Fibroblast of skin of back (primary cell): Measurements from ENCODE around the gene ZP1.

Experiments used
- DNase-seq: peaks from one replicate; pipeline ENCODE4 v3.0.0-alpha.2; 2013

Gene ZP1

DNA sequence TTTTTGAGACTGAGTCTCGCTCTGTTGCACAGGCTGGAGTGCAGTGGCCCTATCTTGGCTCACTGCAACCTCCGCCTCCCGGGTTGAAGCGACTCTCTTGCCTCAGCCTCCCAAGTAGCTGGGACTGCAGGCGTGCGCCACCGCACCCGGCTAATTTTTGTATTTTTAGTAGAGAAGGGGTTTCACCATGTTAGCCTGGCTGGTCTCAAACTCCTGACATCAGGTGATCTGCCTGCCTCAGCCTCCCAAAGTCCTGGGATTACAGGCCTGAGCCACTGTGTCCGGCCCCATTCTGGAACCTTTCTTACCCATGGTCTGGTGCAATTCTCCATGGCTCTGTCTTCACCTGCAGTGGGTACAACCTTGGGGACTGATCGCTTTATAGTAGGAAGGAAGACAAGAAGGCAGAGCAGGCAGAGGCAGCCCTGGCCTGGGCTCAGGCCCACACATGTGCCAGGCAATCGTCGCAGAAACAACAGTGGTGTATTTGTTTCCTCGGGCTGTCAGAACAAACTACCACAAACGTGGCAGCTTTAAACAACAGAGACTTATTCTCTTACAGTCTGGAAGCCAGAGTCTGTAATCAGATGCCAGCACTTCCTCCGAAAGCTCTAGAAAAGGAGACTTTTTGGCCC lies 7.6 kb upstream of the ZP1 start:
- no peak for DNase-seq

DNA sequence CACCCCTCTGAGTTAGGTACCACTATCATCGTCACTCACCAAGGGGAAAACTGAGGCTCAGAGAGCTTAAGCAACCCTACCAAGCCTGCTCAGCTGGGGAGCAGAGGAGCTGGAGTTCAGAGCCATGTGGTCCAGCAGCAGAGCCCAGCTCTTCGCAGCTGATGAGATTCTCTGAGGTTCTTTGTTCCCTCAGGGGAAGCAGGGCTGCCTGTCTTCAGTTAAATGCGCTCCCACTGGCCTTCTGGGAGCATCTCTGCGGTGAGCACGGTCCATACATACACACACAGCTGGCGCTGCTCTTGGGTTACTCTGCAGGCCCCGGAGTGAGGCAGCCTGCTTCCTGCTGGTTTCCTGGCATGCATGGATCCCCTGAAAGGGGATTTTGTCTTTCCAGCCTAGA lies 6.4 kb upstream of the ZP1 start:
- peak; percentile 11 for DNase-seq

DNA sequence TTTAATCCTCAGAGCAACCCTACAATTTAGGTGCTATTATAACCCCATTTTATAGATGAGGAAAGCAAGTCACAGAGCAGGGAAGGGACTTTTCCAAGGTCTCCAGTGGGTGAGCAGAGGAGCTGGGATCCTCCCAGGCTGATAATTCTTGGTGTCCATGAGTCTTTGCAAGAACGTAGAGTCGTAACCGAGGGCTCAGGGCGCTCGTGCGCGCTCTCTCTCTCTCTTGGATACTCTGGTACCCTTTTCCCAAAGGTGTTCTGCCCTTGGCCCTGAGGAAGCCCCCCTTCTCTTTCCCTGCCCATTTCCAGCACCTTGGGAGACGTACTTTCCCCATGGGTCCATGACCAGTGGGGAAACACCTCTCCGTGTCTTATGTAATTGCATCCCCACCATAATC lies 5.2 kb upstream of the ZP1 start:
- no peak for DNase-seq

DNA sequence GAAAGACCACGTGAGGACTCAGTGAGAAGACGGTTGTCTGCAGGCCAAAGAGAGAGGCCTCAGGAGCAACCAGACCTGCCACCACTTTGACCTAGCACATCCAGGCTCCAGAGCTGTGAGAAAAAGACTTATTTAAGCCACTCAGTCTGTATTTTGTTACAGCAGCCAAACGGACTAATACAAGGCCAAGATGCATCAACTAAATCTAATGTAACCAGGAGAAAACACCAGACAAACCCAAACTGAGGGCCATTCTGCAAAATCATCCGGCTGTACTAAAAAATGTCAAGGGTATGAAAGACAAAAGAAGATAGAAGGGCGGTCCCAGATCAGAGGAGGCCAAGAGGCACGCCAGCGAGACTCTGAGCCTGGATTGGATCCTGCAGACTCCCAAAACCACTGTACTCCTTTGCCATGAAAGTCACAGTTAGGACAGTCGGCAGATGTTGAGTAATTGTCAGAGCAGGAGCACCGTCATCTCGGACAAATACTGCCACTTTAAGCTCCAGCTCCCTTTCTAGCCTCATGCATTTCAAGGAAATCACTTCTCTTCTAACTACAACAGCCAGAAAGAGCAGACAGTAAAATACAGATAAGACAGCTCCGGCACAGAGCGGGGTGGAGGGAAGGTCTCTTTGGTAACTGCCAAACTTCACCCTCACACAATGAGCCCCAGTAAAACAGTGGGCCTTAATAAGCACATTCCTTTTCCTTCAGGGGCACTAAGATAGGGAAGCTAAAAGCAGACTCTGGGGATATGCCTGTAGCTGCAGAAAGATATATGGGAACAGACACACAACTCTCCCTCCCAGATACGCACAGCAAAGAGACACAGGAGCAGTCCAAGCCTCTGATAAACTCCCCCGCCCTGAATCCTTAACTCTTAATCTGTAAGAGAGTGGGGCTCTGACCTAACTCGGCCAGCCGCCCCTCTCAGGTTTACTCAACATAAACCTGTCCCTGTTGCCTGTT lies 3.5 kb upstream of the ZP1 start:
- no peak for DNase-seq

DNA sequence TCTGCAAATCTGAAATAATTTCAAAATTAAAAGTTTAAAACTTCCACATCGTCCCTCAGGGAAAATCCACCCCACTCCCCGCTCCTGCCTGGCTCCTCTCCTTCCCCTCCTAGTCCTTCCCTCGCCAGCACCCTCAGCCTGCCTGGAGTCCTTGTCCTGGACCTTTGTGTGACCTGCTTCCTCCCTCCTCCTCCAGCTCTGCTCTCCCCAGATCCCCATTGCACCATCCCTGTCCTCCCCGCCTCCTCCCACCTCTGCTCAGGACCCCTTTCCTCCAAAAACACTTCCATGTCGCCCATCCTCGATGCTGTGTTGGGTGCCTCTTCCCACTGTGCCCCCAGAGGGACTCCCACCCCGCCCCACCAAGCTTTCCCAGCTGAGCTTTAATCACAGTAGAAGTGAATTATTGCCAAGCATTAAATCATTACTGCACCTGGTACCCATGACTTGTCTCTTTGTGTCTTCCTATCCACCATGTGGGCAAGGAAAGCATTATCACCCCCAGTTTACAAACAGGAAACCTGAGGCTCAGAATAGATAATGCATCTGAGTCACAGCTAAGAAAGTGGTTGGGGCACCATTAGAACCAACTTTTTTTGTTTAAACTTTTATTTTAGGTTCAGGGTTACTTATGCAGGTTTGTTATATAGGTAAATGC lies 2.4 kb upstream of the ZP1 start:
- no peak for DNase-seq

DNA sequence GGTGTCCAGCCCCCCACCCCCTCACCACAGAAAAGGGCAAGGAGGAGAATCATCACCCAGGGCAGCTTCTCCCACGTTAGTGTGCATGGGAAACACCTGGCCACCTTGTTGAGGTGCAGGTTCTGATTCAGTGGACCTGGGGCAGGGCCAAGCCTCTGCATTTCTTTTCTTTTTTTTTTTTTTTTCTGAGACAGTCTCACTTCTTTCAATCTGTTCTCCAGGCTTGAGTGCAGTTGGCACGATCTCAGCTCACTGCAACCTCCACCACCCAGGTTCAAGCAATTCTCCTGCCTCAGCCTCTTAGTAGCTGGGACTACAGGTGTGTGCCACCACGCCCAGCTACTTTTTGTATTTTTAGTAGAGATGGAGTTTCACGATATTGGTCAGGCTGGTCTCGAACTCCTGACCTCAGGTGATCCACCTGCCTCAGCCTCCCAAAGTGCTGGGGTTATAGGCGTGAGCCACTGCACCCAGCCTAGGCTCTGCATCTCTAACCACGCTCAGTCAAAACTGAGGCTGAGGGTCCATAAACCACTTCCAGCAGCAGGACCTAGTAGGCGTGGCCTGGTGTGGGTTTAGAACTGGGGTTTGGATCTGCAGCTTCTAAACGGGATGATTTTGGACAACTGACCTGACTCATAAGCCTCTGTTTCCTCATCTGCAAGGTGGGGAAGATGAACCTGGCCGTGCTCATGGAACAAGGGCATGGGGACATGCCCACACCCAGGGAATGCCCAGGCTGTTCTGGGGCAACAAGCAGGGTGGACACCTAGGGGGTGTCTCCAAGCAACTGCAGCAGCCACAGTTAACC lies 734 bp downstream of the ZP1 start:
- no peak for DNase-seq

DNA sequence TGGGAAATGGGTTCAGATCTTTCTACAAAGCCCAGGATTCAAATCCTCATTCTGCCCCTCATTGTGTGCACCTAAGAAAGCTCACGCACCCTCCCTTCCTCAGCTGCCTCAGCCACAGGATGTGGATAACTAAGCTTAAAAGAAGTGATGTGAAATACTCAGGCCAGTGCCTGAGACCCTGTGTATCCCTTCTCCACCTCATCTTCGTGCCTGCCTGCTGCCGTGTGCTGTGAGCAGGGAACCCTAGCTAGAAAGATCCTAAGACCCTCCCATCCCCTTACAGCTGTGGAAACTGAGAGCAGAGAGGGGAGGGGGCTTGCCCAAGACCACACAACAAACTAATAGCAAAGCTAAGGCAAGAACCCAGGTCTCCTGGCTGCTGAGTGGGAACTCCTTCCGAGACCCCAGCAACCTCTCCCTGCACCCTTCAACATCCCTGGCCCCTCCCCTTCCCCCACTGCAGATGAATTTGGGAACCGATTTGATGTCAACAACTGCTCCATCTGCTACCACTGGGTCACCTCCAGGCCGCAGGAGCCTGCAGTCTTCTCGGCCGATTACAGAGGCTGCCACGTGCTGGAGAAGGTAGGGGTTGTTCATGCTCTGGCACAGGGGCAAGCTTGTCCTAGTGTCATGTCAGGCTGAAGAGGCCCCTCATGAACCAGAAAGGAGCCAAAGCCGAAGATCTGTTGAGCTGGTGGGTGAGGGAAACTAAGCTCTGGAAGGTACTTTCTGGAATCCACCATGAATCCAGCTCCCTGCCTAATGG lies 1.5 kb downstream of the ZP1 start:
- DNase-seq, result no peak

DNA sequence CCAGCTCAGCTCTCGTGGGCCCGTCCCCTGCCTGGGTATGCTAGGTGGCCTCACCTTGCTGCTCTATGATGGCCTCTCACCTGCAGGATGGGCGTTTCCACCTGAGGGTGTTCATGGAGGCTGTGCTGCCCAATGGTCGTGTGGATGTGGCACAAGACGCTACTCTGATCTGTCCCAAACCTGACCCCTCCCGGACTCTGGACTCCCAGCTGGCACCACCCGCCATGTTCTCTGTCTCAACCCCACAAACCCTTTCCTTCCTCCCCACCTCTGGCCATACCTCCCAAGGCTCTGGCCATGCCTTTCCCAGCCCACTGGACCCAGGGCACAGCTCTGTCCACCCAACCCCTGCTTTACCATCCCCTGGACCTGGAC lies 2.1 kb downstream of the ZP1 start:
- no peak for DNase-seq

DNA sequence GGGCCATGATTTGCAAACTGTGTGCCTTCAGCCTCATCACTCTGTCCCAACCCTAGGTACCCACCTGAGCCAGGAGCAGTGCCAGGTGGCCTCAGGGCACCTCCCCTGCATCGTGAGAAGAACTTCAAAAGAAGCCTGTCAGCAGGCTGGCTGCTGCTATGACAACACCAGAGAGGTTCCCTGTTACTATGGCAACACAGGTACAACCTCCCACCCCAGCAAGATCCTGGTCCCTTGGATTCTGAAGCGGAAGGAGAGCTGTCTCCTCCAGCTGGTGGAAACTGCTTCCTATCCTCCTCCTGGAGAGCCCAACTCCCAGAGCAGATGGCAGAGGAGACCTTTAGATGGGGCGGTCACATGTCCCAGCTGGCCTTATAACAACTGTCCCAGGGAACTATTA lies 2.9 kb downstream of the ZP1 start:
- DNase-seq, result no peak

DNA sequence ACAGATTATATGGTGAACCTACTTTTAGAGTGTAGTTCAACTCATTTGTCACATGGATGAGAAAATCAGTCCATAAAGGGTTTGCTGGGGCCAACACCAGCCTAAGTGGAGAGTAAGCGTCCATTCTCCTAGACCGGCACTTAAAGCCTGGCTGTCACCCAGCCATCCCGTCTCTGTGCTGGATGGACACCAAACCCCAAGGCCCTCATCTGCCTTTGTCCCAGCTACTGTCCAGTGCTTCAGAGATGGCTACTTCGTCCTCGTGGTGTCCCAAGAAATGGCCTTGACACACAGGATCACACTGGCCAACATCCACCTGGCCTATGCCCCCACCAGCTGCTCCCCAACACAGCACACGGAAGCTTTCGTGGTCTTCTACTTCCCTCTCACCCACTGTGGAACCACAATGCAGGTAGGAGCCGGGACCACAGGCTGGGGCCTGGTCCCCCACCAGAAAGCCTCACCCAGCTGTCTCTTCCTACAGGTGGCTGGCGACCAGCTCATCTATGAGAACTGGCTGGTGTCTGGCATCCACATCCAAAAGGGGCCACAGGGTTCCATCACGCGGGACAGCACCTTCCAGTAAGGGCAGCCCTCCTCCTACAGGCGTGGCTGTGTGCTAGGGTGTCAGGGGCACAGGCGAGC lies 3.5 kb downstream of the ZP1 start:
- DNase-seq, result no peak

DNA sequence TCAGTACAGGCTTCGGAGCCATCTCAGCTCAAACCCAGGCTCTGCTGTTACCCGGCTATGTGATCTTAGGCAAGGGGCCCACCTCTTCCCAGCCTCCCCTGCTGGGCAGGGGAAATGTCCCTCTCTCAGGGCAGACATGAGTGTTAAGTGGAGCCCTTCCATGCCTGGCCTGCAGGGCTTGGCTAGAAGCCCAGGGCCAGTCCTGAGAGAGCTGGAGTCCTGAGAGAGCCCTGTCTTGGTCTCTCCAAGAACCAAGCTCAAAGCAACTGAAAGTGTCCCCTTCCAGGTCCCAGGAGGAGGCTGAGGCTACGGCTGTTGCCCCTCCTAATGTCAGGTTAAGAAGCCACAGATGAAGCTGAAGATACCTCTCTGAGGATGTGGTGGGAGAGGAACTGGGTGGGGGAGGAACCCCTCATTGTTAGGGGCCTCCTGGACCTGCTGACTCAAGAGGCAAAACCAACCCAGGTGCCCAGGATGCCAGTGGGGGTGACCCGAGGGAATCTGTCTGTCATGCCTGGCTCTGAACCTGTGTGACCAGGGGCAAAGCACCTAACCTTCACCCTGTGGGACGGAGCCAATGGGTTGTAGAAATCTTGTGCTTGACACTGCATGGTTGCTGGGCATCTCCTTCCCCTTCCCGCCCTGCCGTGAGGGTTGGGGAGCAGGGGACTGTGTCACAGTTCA lies 4.2 kb downstream of the ZP1 start:
- peak; percentile 51 for DNase-seq

DNA sequence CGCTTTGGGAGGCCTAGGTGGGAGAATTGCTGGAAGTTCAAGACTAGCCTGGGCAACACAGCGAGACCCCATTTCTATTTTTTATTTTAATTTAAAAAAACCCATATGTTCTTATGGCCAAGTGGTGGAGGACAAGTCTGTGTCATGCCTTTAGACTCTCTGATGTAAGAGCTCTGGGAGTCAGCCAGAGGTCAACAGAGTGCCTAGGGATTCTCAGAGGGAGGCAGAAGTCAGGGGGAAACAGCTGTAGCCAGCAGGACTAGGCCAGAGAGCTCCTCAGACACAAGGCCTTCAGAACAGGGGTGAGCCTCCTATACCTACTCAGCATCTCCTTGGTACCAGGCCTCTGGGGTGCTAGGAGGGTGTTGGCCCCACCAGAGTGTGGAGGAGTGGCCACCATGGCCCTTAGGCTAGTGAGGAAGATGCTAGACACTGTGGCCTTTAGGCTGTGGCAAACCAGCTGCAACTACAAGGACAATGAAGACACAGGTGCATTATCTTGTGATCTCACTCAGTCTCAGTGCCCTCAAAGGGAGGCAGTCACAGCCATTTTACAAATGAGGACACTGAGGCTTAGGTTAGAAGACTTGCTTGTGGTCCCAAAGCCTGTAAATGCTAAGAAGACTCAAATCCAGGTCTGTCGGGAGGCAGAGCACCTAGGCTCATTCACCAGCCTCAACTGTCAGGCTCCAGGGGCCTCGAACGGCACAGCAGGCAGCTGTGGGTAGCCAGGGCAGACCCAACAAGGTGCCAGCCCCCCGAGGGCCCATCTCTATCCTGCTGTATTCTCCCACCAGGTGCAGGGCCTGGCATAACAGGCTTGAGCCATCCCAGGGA lies 5.0 kb downstream of the ZP1 start:
- DNase-seq, result peak; percentile 66

DNA sequence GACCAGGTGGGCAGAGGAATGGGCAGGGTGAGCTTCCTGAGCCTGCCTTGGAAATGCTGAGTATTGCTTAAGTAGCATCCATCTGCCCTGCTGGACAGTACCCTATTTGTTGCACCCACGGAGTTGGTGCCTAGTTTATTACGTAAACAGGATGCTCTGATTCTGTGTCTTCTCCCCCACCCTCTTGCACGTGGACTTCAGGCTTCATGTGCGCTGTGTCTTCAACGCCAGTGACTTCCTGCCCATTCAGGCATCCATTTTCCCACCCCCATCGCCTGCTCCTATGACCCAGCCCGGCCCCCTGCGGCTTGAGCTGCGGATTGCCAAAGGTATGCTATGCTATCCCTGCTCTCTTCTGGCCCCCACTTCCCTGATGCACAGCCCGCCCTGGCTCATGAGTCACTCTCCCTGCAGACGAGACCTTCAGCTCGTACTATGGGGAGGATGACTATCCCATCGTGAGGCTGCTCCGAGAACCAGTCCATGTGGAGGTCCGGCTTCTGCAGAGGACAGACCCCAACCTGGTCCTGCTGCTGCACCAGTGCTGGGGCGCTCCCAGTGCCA lies 5.7 kb downstream of the ZP1 start:
- DNase-seq, result peak; percentile 87

DNA sequence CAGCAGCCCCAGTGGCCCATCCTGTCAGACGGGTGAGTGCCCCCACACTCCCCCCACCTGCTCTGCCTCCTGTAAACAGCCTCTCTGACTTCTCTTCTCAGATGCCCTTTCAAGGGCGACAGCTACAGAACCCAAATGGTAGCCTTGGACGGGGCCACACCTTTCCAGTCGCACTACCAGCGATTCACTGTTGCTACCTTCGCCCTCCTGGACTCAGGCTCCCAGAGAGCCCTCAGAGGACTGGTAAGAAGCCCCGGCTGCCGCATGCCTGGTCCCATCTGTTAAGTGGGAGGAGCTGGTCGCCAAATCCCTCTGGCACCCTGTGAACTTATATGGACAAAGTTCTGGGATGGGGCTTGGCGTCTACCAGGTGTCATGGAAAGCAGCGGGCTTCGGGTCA lies 6.2 kb downstream of the ZP1 start:
- no peak for DNase-seq

DNA sequence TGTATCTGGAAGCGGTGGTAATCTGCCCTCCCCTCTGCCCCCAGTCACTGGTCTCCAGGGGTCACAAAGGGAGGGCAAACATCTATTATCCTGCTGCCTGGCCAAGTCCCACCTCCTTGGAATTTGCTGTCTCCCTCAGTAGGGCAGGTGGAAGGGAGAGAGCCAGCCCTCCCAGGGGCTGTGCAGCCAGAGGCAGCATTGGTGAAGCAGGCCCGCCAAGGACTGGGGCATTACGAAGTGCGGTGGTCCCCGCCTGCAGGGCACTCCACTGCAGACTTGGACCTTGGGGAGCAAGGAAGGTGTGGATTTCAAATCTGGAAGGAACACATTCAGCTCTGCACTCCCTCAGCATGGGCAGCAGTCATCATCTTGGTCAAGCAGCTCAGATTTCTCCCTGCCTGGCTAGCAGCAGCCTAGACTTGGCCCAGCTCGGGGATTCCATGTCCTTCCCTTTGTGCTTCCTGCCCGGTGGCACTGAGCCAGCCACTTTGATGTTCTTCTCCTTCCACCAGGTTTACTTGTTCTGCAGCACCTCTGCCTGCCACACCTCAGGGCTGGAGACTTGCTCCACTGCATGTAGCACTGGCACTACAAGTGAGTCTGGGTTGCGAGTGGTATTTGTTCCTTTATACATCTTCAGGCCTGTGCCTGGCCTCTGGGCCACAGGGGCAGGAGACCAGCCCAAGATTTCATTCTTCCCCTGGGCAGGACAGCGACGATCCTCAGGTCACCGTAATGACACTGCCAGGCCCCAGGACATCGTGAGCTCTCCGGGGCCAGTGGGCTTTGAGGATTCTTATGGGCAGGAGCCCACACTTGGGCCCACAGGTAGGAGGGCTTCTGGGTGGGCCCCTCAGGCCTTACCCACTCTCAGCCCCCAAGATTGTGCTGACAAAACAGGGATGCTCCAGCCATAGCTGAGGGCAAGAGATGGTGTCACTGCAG lies 7.4 kb downstream of the ZP1 start:
- DNase-seq, result no peak

DNA sequence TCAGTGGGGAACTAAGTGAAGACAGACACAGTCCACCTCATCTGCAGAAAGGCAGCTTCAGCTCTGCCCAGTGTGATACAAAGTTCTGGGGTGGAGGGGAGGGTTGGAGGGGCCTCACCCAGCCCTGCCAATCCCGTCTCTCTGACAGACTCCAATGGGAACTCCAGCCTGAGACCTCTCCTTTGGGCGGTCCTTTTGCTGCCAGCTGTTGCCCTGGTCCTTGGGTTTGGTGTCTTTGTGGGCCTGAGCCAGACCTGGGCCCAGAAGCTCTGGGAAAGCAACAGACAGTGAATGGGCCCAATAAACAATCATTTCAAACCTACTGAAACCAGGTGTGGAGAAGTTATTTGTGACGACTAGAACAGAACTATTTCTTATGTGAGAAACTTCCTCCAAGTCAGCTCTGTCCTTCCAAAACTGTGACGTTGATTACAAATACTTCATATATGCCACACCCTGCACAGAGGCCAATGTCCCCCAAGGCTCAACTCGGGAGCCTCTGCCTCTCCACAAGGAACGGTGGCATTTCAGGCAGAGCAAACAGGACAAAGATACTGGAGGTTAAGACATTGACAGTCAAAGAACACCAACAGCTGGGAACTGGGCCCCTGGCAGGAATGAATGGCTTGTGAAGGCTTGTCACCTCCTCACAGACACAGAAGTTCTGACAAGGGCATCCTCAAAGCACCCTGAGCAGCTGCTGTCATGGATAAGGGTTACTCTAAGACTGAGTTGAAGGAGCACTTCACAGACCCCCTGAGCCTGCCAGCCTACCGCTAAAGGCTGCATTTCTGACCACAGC lies 8.2 kb downstream of the ZP1 start:
- no peak for DNase-seq

DNA sequence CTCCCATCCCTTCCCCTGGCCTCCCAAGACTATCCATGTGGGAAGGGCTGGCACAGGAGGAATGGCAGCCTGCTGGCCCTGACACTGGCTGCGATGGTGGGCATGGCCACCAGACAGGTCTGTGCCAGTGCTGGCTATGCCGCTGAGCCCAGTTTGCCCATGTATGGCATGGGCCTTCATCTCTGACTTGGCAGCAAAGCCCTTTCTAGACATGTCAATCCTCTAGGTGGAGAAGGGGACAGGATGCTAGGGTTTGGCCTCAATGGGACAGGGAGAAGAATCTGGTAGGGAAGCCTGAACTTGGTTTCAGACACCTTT lies 8.8 kb downstream of the ZP1 start:
- DNase-seq, result no peak
